ACC112 (cell line): ENCODE data around the gene MCM5.

Experiments
- H2AFZ ChIP-seq: fragments of 200-600 bp; sonication (generic); one replicate; pipeline ENCODE4 v1.6.0; 2017; ENCODE audit warnings: antibody characterized with exemption, low read length; ENCODE audit not compliant: unreplicated experiment
- H3K27ac ChIP-seq: fragments of 200-600 bp; sonication (generic); 2 replicates; pipeline ENCODE4 v1.5.1; 2014; ENCODE audit warnings: low read depth, mild to moderate bottlenecking, antibody characterized with exemption, low read length, moderate library complexity
- H3K27me3 ChIP-seq: fragments of 200-600 bp; sonication (generic); 2 replicates; pipeline ENCODE4 v1.6.1; 2014; ENCODE audit warnings: mild to moderate bottlenecking, antibody characterized with exemption, low read length, moderate library complexity, mixed read lengths; ENCODE audit not compliant: insufficient read depth
- H3K36me3 ChIP-seq: fragments of 200-600 bp; sonication (generic); 2 replicates; pipeline ENCODE4 v1.6.1; 2016; ENCODE audit warnings: mild to moderate bottlenecking, antibody characterized with exemption, low read length, moderate library complexity, mixed read lengths; ENCODE audit not compliant: insufficient read depth
- H3K4me1 ChIP-seq: fragments of 200-600 bp; sonication (generic); one replicate; pipeline ENCODE4 v1.6.1; 2016; ENCODE audit warnings: low read length, mixed read lengths; ENCODE audit not compliant: insufficient read depth, unreplicated experiment, control insufficient read depth
- H3K4me3 ChIP-seq: fragments of 200-600 bp; sonication (generic); 2 replicates; pipeline ENCODE4 v1.5.1; 2014; ENCODE audit warnings: mild to moderate bottlenecking, low read depth, low read length
- H3K79me2 ChIP-seq: fragments of 200-600 bp; sonication (generic); one replicate; pipeline ENCODE4 v1.6.0; 2016; ENCODE audit warnings: low read length; ENCODE audit not compliant: control insufficient read depth, unreplicated experiment, insufficient read depth

MCM5 gene

GRCh38 chr22:35443338-35443737 is 43.4 kb downstream of the MCM5 start:
- Histone ChIP-seq H3K4me3 (no peak overlapping the region), H3K27me3 (no peaks in the 10 kb centered on the region), H2AFZ (no peak overlapping the region), H3K79me2 (no peaks in the 10 kb centered on the region), H3K27ac (no peak overlapping the region), H3K36me3 (no peaks in the 10 kb centered on the region), H3K4me1 (peaks cover 15% of the 10 kb centered on the region)

GRCh38 chr22:35443790-35444684 is 44.1 kb downstream of the MCM5 start:
- no peak overlapping the region for H2AFZ ChIP-seq
- no peaks in the 10 kb centered on the region for H3K36me3 ChIP-seq
- no peak overlapping the region for H3K4me3 ChIP-seq
- H3K27me3 ChIP-seq, result no peaks in the 10 kb centered on the region
- peaks cover 15% of the 10 kb centered on the region for H3K4me1 ChIP-seq
- no peak overlapping the region for H3K27ac ChIP-seq
- no peaks in the 10 kb centered on the region for H3K79me2 ChIP-seq

- Histone ChIP-seq H3K79me2 (no peaks in the 10 kb centered on the region), H2AFZ (no peak overlapping the region), H3K4me3 (no peak overlapping the region), H3K4me1 (peaks cover 15% of the 10 kb centered on the region), H3K27me3 (no peaks in the 10 kb centered on the region), H3K36me3 (no peaks in the 10 kb centered on the region), H3K27ac (no peak overlapping the region)
These were observed 44.9 kb downstream of the MCM5 start for GRCh38 chr22:35444685-35445399.

GRCh38 chr22:35445933-35446332 is 46.0 kb downstream of the MCM5 start:
- Histone ChIP-seq H3K4me3 (no peak overlapping the region), H3K4me1 (peaks cover 15% of the 10 kb centered on the region), H3K36me3 (no peaks in the 10 kb centered on the region), H3K79me2 (no peaks in the 10 kb centered on the region), H3K27me3 (no peaks in the 10 kb centered on the region), H2AFZ (no peak overlapping the region), H3K27ac (peak overlapping the region; percentile 3; the same call in 1 of the 2 replicates)

- no peaks in the 10 kb centered on the region for H3K27me3 ChIP-seq
- H3K27ac ChIP-seq, result peak overlapping the region; percentile 3; the same call in 1 of the 2 replicates
- no peak overlapping the region for H2AFZ ChIP-seq
- H3K79me2 ChIP-seq, result no peaks in the 10 kb centered on the region
- no peak overlapping the region for H3K4me3 ChIP-seq
- no peaks in the 10 kb centered on the region for H3K36me3 ChIP-seq
- H3K4me1 ChIP-seq, result peaks cover 15% of the 10 kb centered on the region
These were observed 46.4 kb downstream of the MCM5 start for GRCh38 chr22:35446365-35446764.

- H3K36me3 ChIP-seq, result no peaks in the 10 kb centered on the region
- no peak overlapping the region for H3K4me3 ChIP-seq
- H3K27me3 ChIP-seq, result no peaks in the 10 kb centered on the region
- H3K79me2 ChIP-seq, result no peaks in the 10 kb centered on the region
- peaks cover 15% of the 10 kb centered on the region for H3K4me1 ChIP-seq
- no peak overlapping the region for H2AFZ ChIP-seq
- H3K27ac ChIP-seq, result no peak overlapping the region
These were observed 48.6 kb downstream of the MCM5 start for GRCh38 chr22:35448523-35448922.

- H2AFZ ChIP-seq, result no peak overlapping the region
- no peak overlapping the region for H3K4me3 ChIP-seq
- H3K4me1 ChIP-seq, result peaks cover 15% of the 10 kb centered on the region
- H3K27ac ChIP-seq, result no peak overlapping the region
- no peaks in the 10 kb centered on the region for H3K27me3 ChIP-seq
- no peaks in the 10 kb centered on the region for H3K36me3 ChIP-seq
- H3K79me2 ChIP-seq, result no peaks in the 10 kb centered on the region
These were observed 50.1 kb downstream of the MCM5 start for GRCh38 chr22:35449829-35450689.

- peaks cover 10% of the 10 kb centered on the region for H3K4me1 ChIP-seq
- no peak overlapping the region for H2AFZ ChIP-seq
- H3K4me3 ChIP-seq, result no peak overlapping the region
- no peak overlapping the region for H3K27ac ChIP-seq
- no peaks in the 10 kb centered on the region for H3K27me3 ChIP-seq
- H3K79me2 ChIP-seq, result no peaks in the 10 kb centered on the region
- no peaks in the 10 kb centered on the region for H3K36me3 ChIP-seq
These were observed 51.1 kb downstream of the MCM5 start for GRCh38 chr22:35450824-35451569.

- H3K36me3 ChIP-seq, result no peaks in the 10 kb centered on the region
- no peak overlapping the region for H3K27ac ChIP-seq
- no peaks in the 10 kb centered on the region for H3K27me3 ChIP-seq
- no peaks in the 10 kb centered on the region for H3K79me2 ChIP-seq
- no peak overlapping the region for H2AFZ ChIP-seq
- H3K4me1 ChIP-seq, result peaks cover 5% of the 10 kb centered on the region
- H3K4me3 ChIP-seq, result no peak overlapping the region
These were observed 51.7 kb downstream of the MCM5 start for GRCh38 chr22:35451592-35451991.

GRCh38 chr22:35452351-35452781 is 52.4 kb downstream of the MCM5 start:
- Histone ChIP-seq H3K36me3 (no peaks in the 10 kb centered on the region), H3K4me1 (no peaks in the 10 kb centered on the region), H3K27ac (no peak overlapping the region), H2AFZ (no peak overlapping the region), H3K27me3 (no peaks in the 10 kb centered on the region), H3K79me2 (no peaks in the 10 kb centered on the region), H3K4me3 (no peak overlapping the region)
